GM23338 (cell line): ENCODE measurements around the gene SAMD7. TPM values are rescaled to one million over a fixed set of nuclear protein-coding genes. Genes with fewer than 3 reads are reported as not detected.

Source experiments
- ATAC-seq: fragments of 200-7000 bp; cut with Tn5 transposase; 3 replicates; pipeline ENCODE4 v1.9.1; 2020
- DNase-seq: peaks from one replicate; pipeline ENCODE4 v3.0.0-alpha.2; 2015; ENCODE audit warnings: low spot score
- H2AFZ ChIP-seq: fragments of 200-600 bp; sonication (generic); 2 replicates; pipeline ENCODE4 v1.8.0; 2016; ENCODE audit warnings: antibody characterized with exemption, mild to moderate bottlenecking, moderate library complexity
- H3F3A ChIP-seq: fragments of 200-600 bp; sonication (generic); replicated peaks from 2 replicates; pipeline ENCODE4 v1.8.0; 2017; ENCODE audit warnings: antibody characterized with exemption, mixed run types, low read depth
- H3K27ac ChIP-seq: fragments of 200-600 bp; sonication (generic); 2 replicates; pipeline ENCODE4 v1.6.1; 2016; ENCODE audit warnings: low read depth
- H3K27me3 ChIP-seq: fragments of 200-600 bp; sonication (generic); 2 replicates; pipeline ENCODE4 v1.8.0; 2016; ENCODE audit warnings: mild to moderate bottlenecking, mixed run types, moderate library complexity; ENCODE audit not compliant: insufficient read depth
- H3K36me3 ChIP-seq: fragments of 200-600 bp; sonication (generic); 2 replicates; pipeline ENCODE4 v1.8.0; 2016; ENCODE audit warnings: mild to moderate bottlenecking; ENCODE audit not compliant: insufficient read depth
- H3K4me1 ChIP-seq: fragments of 200-600 bp; sonication (generic); 2 replicates; pipeline ENCODE4 v1.8.0; 2016; ENCODE audit warnings: mild to moderate bottlenecking, moderate library complexity; ENCODE audit not compliant: insufficient read depth
- H3K4me2 ChIP-seq: fragments of 200-600 bp; sonication (generic); 2 replicates; pipeline ENCODE4 v1.7.1; 2017; ENCODE audit warnings: mixed run types
- H3K4me3 ChIP-seq: fragments of 200-600 bp; sonication (generic); 2 replicates; pipeline ENCODE4 v1.6.1; 2016; ENCODE audit warnings: mixed run types
- H3K79me2 ChIP-seq: fragments of 200-600 bp; sonication (generic); replicated peaks from 2 replicates; pipeline ENCODE4 v1.8.0; 2017; ENCODE audit warnings: mild to moderate bottlenecking; ENCODE audit not compliant: insufficient read depth
- H3K9me2 ChIP-seq: fragments of 200-600 bp; sonication (generic); 2 replicates; pipeline ENCODE4 v1.8.0; 2017; ENCODE audit not compliant: insufficient read depth
- H4K20me1 ChIP-seq: fragments of 200-600 bp; sonication (generic); replicated peaks from 2 replicates; pipeline ENCODE4 v1.8.0; 2017; ENCODE audit warnings: mild to moderate bottlenecking; ENCODE audit not compliant: insufficient read depth
- H3K27ac Mint-ChIP-seq: 2 replicates; pipeline ENCODE4 v1.8.0; 2020; ENCODE audit warnings: inconsistent platforms, mild to moderate bottlenecking, moderate library complexity, mixed read lengths
- H3K27me3 Mint-ChIP-seq: 3 replicates; pipeline ENCODE4 v1.8.0; 2022; ENCODE audit warnings: low read depth, mild to moderate bottlenecking, moderate library complexity, mixed read lengths, inconsistent platforms; ENCODE audit not compliant: insufficient read depth, poor library complexity
- H3K36me3 Mint-ChIP-seq: 3 replicates; pipeline ENCODE4 v1.8.0; 2021; ENCODE audit warnings: low read depth, mild to moderate bottlenecking, inconsistent platforms, moderate library complexity, mixed read lengths
- H3K4me1 Mint-ChIP-seq: 3 replicates; pipeline ENCODE4 v1.8.0; 2020; ENCODE audit warnings: mild to moderate bottlenecking, inconsistent platforms, mixed read lengths
- H3K4me3 Mint-ChIP-seq: 3 replicates; pipeline ENCODE4 v1.8.0; 2021; ENCODE audit warnings: moderate library complexity, mild to moderate bottlenecking, inconsistent platforms, mixed read lengths
- H3K9me3 Mint-ChIP-seq: 3 replicates; pipeline ENCODE4 v1.8.0; 2020; ENCODE audit warnings: moderate library complexity, mild to moderate bottlenecking, inconsistent platforms, mixed read lengths
- CREB1 ChIP-seq: fragments of 250-450 bp; sonication (Bioruptor Pico); IDR thresholded peaks from 2 replicates; pipeline ENCODE4 v1.5.0; 2020; ENCODE audit warnings: low read depth, mild to moderate bottlenecking, moderate library complexity
- CTCF ChIP-seq, 2 experiments: fragments of 200-600 bp in 1 of 2; sonication (generic) in 1 of 2; conservative IDR thresholded peaks; 2 replicates each; pipeline versions ENCODE4 v1.5.1 to v1.6.1; 2016 to 2017; ENCODE audit warnings: antibody characterized with exemption in 2 of 2, low read depth in 2 of 2, mild to moderate bottlenecking in 2 of 2, moderate library complexity in 1 of 2
- ETS1 ChIP-seq: IDR thresholded peaks from 2 replicates; pipeline ENCODE4 v1.6.1; 2016; ENCODE audit warnings: antibody characterized with exemption
- EZH2 ChIP-seq: fragments of 200-600 bp; sonication (generic); IDR thresholded peaks from one replicate; pipeline ENCODE4 v1.8.0; 2017; ENCODE audit warnings: antibody characterized with exemption, mild to moderate bottlenecking, low read depth; ENCODE audit not compliant: unreplicated experiment
- EZH2phosphoT487 ChIP-seq: fragments of 200-600 bp; sonication (generic); IDR thresholded peaks from one replicate; pipeline ENCODE4 v1.8.1; 2018; ENCODE audit warnings: antibody characterized with exemption; ENCODE audit not compliant: unreplicated experiment
- JUNB ChIP-seq: IDR thresholded peaks from one replicate; pipeline ENCODE4 v1.6.1; 2016; ENCODE audit warnings: antibody characterized with exemption; ENCODE audit not compliant: unreplicated experiment
- NANOG ChIP-seq: IDR thresholded peaks from 2 replicates; pipeline ENCODE4 v1.6.1; 2016; ENCODE audit warnings: antibody characterized with exemption, borderline replicate concordance
- POLR2AphosphoS5 ChIP-seq: IDR thresholded peaks from 2 replicates; pipeline ENCODE4 v1.6.1; 2016; ENCODE audit warnings: antibody characterized with exemption, low read depth
- REST ChIP-seq: IDR thresholded peaks from one replicate; pipeline ENCODE4 v1.6.1; 2018; ENCODE audit warnings: antibody characterized with exemption; ENCODE audit not compliant: unreplicated experiment
- STAT1 ChIP-seq: IDR thresholded peaks from one replicate; pipeline ENCODE4 v1.6.1; 2016; ENCODE audit warnings: antibody characterized with exemption; ENCODE audit not compliant: unreplicated experiment
- ZNF114 ChIP-seq: fragments of 250-450 bp; sonication (Bioruptor Pico); IDR thresholded peaks from 2 replicates; pipeline ENCODE4 v1.5.0; 2020; ENCODE audit warnings: mild to moderate bottlenecking, moderate library complexity
- ZNF331 ChIP-seq: fragments of 250-450 bp; sonication (Bioruptor Pico); IDR thresholded peaks from 2 replicates; pipeline ENCODE4 v1.5.0; 2020; ENCODE audit warnings: low read depth, mild to moderate bottlenecking, moderate library complexity
- polyA plus RNA-seq: library from polyadenylated mRNA; unstranded; fragments of >200 nt; fragmentation: Nextera tagmentation; extraction: Ambion mirVana; gene quantifications from 2 replicates; pipeline ENCODE4 v1.2.1, GENCODE V29; 2016
- total RNA-seq: library from RNA; depleted of rRNA; stranded (reverse); fragments of >200 nt; shearing (Covaris generic); gene quantifications from 2 replicates; pipeline ENCODE4 v1.2.3, GENCODE V29; 2014
- TF ChIP-seq, protein P1 (sequence below): fragments of 250-450 bp; sonication (Bioruptor Pico); IDR thresholded peaks from 2 replicates; pipeline ENCODE4 v1.5.0; 2020; ENCODE audit warnings: mild to moderate bottlenecking, moderate library complexity

The SAMD7 gene
- total and polyA plus RNA-seq, 2 experiments from 2014 or later, result not detected

GRCh38 chr3:169923831-169924230 is 12.5 kb downstream of the SAMD7 start:
- H3K27ac Mint-ChIP-seq, result no peak overlapping the region
- no peak for TF ChIP-seq ZNF114 (CRISPR knock-in tag)
- TF ChIP-seq CREB1, result no peak
- TF ChIP-seq, protein P1, sequence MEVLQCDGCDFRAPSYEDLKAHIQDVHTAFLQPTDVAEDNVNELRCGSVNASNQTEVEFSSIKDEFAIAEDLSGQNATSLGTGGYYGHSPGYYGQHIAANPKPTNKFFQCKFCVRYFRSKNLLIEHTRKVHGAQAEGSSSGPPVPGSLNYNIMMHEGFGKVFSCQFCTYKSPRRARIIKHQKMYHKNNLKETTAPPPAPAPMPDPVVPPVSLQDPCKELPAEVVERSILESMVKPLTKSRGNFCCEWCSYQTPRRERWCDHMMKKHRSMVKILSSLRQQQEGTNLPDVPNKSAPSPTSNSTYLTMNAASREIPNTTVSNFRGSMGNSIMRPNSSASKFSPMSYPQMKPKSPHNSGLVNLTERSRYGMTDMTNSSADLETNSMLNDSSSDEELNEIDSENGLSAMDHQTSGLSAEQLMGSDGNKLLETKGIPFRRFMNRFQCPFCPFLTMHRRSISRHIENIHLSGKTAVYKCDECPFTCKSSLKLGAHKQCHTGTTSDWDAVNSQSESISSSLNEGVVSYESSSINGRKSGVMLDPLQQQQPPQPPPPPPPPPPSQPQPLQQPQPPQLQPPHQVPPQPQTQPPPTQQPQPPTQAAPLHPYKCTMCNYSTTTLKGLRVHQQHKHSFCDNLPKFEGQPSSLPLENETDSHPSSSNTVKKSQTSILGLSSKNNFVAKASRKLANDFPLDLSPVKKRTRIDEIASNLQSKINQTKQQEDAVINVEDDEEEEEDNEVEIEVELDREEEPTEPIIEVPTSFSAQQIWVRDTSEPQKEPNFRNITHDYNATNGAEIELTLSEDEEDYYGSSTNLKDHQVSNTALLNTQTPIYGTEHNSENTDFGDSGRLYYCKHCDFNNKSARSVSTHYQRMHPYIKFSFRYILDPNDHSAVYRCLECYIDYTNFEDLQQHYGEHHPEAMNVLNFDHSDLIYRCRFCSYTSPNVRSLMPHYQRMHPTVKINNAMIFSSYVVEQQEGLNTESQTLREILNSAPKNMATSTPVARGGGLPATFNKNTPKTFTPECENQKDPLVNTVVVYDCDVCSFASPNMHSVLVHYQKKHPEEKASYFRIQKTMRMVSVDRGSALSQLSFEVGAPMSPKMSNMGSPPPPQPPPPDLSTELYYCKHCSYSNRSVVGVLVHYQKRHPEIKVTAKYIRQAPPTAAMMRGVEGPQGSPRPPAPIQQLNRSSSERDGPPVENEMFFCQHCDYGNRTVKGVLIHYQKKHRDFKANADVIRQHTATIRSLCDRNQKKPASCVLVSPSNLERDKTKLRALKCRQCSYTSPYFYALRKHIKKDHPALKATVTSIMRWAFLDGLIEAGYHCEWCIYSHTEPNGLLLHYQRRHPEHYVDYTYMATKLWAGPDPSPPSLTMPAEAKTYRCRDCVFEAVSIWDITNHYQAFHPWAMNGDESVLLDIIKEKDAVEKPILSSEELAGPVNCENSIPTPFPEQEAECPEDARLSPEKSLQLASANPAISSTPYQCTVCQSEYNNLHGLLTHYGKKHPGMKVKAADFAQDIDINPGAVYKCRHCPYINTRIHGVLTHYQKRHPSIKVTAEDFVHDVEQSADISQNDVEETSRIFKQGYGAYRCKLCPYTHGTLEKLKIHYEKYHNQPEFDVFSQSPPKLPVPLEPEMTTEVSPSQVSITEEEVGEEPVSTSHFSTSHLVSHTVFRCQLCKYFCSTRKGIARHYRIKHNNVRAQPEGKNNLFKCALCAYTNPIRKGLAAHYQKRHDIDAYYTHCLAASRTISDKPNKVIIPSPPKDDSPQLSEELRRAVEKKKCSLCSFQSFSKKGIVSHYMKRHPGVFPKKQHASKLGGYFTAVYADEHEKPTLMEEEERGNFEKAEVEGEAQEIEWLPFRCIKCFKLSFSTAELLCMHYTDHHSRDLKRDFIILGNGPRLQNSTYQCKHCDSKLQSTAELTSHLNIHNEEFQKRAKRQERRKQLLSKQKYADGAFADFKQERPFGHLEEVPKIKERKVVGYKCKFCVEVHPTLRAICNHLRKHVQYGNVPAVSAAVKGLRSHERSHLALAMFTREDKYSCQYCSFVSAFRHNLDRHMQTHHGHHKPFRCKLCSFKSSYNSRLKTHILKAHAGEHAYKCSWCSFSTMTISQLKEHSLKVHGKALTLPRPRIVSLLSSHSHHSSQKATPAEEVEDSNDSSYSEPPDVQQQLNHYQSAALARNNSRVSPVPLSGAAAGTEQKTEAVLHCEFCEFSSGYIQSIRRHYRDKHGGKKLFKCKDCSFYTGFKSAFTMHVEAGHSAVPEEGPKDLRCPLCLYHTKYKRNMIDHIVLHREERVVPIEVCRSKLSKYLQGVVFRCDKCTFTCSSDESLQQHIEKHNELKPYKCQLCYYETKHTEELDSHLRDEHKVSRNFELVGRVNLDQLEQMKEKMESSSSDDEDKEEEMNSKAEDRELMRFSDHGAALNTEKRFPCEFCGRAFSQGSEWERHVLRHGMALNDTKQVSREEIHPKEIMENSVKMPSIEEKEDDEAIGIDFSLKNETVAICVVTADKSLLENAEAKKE (CRISPR knock-in tag), result no peak
- TF ChIP-seq STAT1, result no peak
- no peak for TF ChIP-seq EZH2
- TF ChIP-seq NANOG, result no peak
- no peak for TF ChIP-seq ZNF331
- TF ChIP-seq EZH2phosphoT487, result no peak
- no peak for TF ChIP-seq POLR2AphosphoS5
- no peak for TF ChIP-seq REST
- TF ChIP-seq JUNB, result no peak
- no peak for TF ChIP-seq CTCF (conservative IDR thresholded peaks at IDR 0.05; ENCODE audit: low read depth in 2 of 2)
- TF ChIP-seq ETS1, result no peak
- Histone ChIP-seq H3K79me2 (no peaks in the 10 kb centered on the region), H4K20me1 (no peaks in the 10 kb centered on the region), H3K9me2 (no peaks in the 10 kb centered on the region), H3K4me2 (no peak overlapping the region), H3K4me3 (no peak overlapping the region), H2AFZ (no peak overlapping the region), H3F3A (no peaks in the 10 kb centered on the region), H3K4me1 (no peaks in the 10 kb centered on the region), H3K27me3 (no peaks in the 10 kb centered on the region), H3K27ac (no peak overlapping the region), H3K36me3 (no peaks in the 10 kb centered on the region)
- no peak overlapping the region for H3K4me3 Mint-ChIP-seq
- H3K36me3 Mint-ChIP-seq, result no peaks in the 10 kb centered on the region
- ATAC-seq (no peak), DNase-seq (no peak)
- H3K27me3 Mint-ChIP-seq, result peaks cover 3% of the 10 kb centered on the region
- no peaks in the 10 kb centered on the region for H3K4me1 Mint-ChIP-seq
- H3K9me3 Mint-ChIP-seq, result no peaks in the 10 kb centered on the region; the same call in 2 of the 3 replicates
